Adrenal gland (tissue), 12 donors: ENCODE measurements around the gene LRRC10B. TPM values are rescaled to one million over a fixed set of nuclear protein-coding genes. Genes with fewer than 3 reads are reported as not detected.

Source experiments
- DNase-seq, 7 donors: peaks; one replicate each; pipeline ENCODE4 v3.0.0-alpha.2; 2019 to 2020
- H3K27ac ChIP-seq, 5 donors: fragments of 200-600 bp; sonication (generic) in 4 of 5; 1 replicate in 3 of 5; 2 replicates in 2 of 5; pipeline versions ENCODE4 v1.5.1 to v1.8.0; 2016 to 2020; ENCODE audit warnings: mild to moderate bottlenecking in 1 of 5
- H3K27me3 ChIP-seq: fragments of 200-600 bp; 2 replicates; pipeline ENCODE4 v1.8.0; 2021
- H3K36me3 ChIP-seq, 2 donors: fragments of 200-600 bp; replicated peaks in 1 of 2; 1 replicate in 1 of 2; 2 replicates in 1 of 2; pipeline versions ENCODE4 v1.5.1 to v1.8.0; 2018 to 2022
- H3K4me1 ChIP-seq, 2 donors: fragments of 200-600 bp; replicated peaks in 1 of 2; 1 replicate in 1 of 2; 2 replicates in 1 of 2; pipeline versions ENCODE4 v1.5.1 to v1.8.0; 2018 to 2021
- H3K4me3 ChIP-seq, 4 donors: fragments of 200-600 bp; sonication (generic) in 3 of 4; one replicate each; pipeline ENCODE4 v1.5.1; 2016 to 2018
- H3K9me3 ChIP-seq, 3 donors: fragments of 200-600 bp; sonication (generic) in 1 of 3; replicated peaks in 1 of 3; 1 replicate in 2 of 3; 2 replicates in 1 of 3; pipeline versions ENCODE4 v1.5.1 to v1.8.0; 2016 to 2021
- POLR2A ChIP-seq, 2 donors: fragments of 450-650 bp; IDR thresholded peaks; one replicate each; pipeline ENCODE4 v1.6.1; 2017; ENCODE audit warnings: antibody characterized with exemption in 2 of 2, mild to moderate bottlenecking in 2 of 2, moderate library complexity in 1 of 2
- WGBS, 4 donors: extraction: QIAGEN DNeasy Blood & Tissue Kit in 2 of 4; methylation state at CpG; one replicate each; pipeline versions ENCODE4 v1.1.5 to v1.1.7; 2013 to 2017; 5-methylcytosine and 5-hydroxymethylcytosine counted together
- intact Hi-C, 2 donors: fragments of 100-400 bp; cut with DNase I; formaldehyde crosslinking; loops; one replicate each; pipeline versions ENCODE4 v1.14.1 to v1.15.0; 2022 to 2023
- polyA plus RNA-seq, 3 donors: library from polyadenylated mRNA; stranded (reverse); fragments of 200-250 nt in 2 of 3; fragments of 350-450 nt in 1 of 3; fragmentation: Illumina TruSeq in 1 of 3; extraction: RNeasy Lipid Tissue Mini Kit (QIAGEN cat#74804) in 1 of 3; gene quantifications; one replicate each; pipeline ENCODE4 v1.2.3, GENCODE V29; 2013 to 2014
- total RNA-seq, 9 donors: library from RNA; depleted of rRNA in 4 of 9; stranded (reverse); fragments of >200 nt in 4 of 9; fragments of 120-200 nt in 1 of 9; fragmentation: NEBNext Ultra II Directional in 1 of 9; extraction: Animal tissue kit (Norgen Biotek cat#: 25700) in 1 of 9; gene quantifications; one replicate each; pipeline versions ENCODE4 v1.1.0 to v1.2.4, GENCODE V29; 2013 to 2023
- TF ChIP-seq, protein P1 (sequence below), 6 experiments: fragments of 450-650 bp in 4 of 6; fragments of 200-600 bp in 2 of 6; sonication (generic) in 1 of 6; IDR thresholded peaks; 1 replicate in 5 of 6; 2 replicates in 1 of 6; pipeline versions ENCODE4 v1.5.1 to v1.8.0; 2016 to 2021; ENCODE audit warnings: antibody characterized with exemption in 6 of 6, mild to moderate bottlenecking in 2 of 6, moderate library complexity in 1 of 6
- donor health status: healthy with polysubstance abuse.
- donor health status: Bipolar disorder and iron deficiency.
- donor health status: DM: yes; HTN: yes; CAD: no.
- donor health status: DM: no; HTN: no; CAD: no.
- donor health status: DM: no; HTN: no; CAD: no.
- donor health status: DM: yes; HTN: yes; CAD: no.

LRRC10B gene
- total and polyA plus RNA-seq, 12 donors = 0.06 to 2.6 (median 1.1) TPM; not detected in 3

DNA sequence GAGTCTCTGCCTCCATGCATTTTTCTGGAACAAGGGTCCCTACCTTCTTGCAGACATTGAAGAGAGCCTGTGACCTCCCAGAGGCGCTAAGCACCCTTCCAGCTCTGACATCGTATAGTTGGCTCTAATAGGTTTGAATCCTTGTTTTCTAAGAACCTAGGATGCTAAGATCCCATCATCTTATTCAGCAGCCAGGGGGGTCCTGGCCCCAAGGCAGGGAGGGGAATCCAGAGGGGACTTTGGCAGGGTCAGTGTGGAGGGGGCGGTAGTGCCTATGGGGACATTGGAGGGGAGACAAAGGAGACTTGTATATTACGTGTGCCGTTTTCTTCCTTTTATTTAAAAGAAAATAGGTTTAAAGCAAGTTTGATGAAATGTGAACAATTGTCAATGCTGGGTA is 3.4 kb upstream of the LRRC10B start:
- peaks cover 8 to 16% of the 10 kb centered on the region in 2 donors for H3K4me1 ChIP-seq
- TF ChIP-seq POLR2A (IDR thresholded peaks at IDR 0.05) = no peak
- TF ChIP-seq, protein P1, sequence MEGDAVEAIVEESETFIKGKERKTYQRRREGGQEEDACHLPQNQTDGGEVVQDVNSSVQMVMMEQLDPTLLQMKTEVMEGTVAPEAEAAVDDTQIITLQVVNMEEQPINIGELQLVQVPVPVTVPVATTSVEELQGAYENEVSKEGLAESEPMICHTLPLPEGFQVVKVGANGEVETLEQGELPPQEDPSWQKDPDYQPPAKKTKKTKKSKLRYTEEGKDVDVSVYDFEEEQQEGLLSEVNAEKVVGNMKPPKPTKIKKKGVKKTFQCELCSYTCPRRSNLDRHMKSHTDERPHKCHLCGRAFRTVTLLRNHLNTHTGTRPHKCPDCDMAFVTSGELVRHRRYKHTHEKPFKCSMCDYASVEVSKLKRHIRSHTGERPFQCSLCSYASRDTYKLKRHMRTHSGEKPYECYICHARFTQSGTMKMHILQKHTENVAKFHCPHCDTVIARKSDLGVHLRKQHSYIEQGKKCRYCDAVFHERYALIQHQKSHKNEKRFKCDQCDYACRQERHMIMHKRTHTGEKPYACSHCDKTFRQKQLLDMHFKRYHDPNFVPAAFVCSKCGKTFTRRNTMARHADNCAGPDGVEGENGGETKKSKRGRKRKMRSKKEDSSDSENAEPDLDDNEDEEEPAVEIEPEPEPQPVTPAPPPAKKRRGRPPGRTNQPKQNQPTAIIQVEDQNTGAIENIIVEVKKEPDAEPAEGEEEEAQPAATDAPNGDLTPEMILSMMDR (IDR thresholded peaks at IDR 0.05) = no peak
- H3K36me3 ChIP-seq = no peaks in the 10 kb centered on the region
- no peak for DNase-seq
- H3K9me3 ChIP-seq = no peaks in the 10 kb centered on the region
- no peak overlapping the region for H3K27ac ChIP-seq
- H3K27me3 ChIP-seq = peaks cover 18% of the 10 kb centered on the region
- intact Hi-C loops = no loop called here
- no peak overlapping the region for H3K4me3 ChIP-seq
- WGBS, 4 donors = 78 to 89% (median 82%) methylated on average over 5 of the region's 5 CpGs

DNA sequence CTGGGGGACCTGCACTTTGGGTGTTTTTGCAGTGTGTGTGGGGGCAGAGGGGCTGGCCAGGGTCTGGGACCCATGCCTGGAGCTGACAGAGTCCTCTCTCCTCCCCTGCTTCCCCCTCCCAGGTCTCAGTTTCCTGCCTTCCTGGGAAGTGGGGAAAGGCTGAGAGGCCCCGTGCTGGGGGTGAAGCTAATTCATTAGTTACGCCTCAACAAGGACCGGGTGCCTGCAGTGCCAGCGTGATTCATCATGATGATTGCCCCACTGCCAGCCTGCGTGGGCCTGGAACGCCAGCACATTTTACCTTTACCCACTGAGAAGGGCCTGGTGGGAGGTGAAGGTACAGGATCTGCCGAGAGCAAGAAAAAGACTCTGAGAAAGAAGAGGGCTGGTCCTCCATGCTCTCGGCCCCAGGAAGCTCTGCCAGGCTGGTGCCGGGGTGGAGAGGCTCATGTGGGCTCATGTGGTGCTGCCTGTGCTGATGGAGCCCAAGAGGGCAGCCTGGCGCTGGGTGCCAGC is 2.9 kb upstream of the LRRC10B start:
- no peak for DNase-seq
- intact Hi-C loops = no loop called here
- H3K9me3 ChIP-seq = no peaks in the 10 kb centered on the region
- TF ChIP-seq, protein P1 (IDR thresholded peaks at IDR 0.05) = no peak
- no peak for TF ChIP-seq POLR2A (IDR thresholded peaks at IDR 0.05)
- H3K4me3 ChIP-seq = no peak overlapping the region
- H3K36me3 ChIP-seq = no peaks in the 10 kb centered on the region
- no peak overlapping the region for H3K27ac ChIP-seq
- 67 to 79% (median 70%) methylated on average over 8 to 10 of the region's 10 CpGs for WGBS, 4 donors
- peaks cover 8 to 16% of the 10 kb centered on the region in 2 donors for H3K4me1 ChIP-seq
- H3K27me3 ChIP-seq = peaks cover 24% of the 10 kb centered on the region

DNA sequence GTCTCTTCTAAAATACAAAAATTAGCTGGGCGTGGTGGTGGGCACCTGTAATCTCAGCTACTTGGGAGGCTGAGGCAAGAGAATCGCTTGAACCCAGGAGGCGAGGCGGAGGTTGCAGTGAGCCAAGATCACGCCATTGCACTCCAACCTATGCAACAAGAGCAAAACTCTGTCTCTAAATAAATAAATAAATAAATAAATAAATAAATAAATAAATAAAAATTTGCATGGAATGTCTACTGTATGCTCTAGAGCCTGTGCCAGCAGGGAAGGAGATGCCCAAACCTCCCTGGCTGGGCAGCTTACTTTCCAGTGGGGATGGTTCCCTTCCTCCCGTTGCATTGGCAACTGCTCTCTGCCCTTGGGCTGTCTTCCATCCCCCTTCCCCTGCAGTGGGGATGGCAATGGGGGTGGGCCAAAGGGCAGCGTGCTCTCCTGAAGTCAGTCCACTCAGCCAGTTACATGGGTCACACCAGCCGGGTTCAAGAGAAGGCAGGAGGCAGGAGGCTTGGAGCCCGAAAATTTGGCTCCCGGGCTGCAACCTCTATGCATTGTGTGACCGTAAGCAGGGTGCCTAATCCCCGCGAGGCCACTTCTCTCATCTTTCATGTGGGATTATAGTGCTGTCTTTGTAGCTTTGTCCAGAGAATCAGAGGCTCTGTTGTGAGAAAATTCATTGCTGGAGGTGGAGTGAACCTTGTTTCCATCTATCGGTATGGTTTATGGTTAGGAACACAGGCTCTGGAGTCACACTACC is 1.4 kb upstream of the LRRC10B start:
- TF ChIP-seq, protein P1 (IDR thresholded peaks at IDR 0.05) = no peak
- TF ChIP-seq POLR2A (IDR thresholded peaks at IDR 0.05) = no peak
- Histone ChIP-seq H3K36me3 (no peaks in the 10 kb centered on the region), H3K9me3 (no peaks in the 10 kb centered on the region), H3K4me1 (peaks cover 8 to 16% of the 10 kb centered on the region in 2 donors), H3K27me3 (peaks cover 24% of the 10 kb centered on the region), H3K27ac (no peak overlapping the region), H3K4me3 (no peak overlapping the region)
- no peak for DNase-seq
- WGBS, 4 donors = 70 to 73% (median 71%) methylated on average over 13 to 14 of the region's 14 CpGs
- intact Hi-C loops = no loop called here

DNA sequence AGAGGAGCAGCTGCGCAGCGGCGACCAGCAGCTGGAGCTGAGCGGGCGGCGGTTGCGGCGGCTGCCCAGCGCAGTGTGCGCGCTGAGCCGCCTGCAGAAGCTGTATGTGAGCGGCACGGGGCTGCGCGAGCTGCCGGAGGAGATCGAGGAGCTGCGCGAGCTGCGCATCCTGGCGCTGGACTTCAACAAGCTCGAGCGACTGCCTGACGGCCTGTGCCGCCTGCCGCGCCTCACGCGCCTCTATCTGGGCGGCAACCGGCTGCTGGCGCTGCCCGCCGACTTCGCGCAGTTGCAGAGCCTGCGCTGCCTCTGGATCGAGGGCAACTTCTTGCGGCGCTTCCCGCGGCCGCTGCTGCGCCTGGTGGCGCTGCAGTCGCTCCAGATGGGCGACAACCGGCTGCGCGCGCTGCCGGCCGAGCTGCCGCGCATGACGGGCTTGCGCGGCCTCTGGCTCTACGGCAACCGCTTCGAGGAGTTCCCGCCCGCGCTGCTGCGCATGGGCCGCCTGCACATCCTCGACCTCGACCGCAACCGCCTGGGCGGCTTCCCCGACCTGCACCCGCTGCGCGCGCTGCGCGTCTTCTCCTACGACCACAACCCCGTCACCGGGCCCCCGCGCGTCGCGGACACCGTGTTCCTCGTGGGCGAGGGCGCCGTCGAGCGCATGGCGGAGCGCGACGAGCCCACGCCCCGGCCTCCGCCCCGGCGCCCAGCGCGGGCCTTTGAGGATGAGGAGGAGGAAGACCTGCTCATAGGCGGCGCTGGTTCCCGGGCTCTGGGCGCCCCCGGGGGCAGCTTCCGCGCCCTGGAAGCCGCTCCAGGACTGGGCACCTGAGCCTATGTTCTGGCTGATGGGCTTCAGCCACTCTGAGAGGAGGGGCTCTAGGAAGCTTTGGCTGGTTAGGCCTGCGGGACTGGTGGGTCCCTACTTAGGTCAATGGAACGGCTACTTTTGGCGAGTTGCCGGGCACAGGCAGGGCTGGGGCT is 787 bp downstream of the LRRC10B start:
- WGBS, 4 donors = 2 to 24% (median 8%) methylated on average over 14 to 117 of the region's 117 CpGs
- intact Hi-C loops = loop anchor here in 1 of 2 donors (5.0 kb wide), 1 partner anchor 32 kb away; no protein-coding TSS in a partner anchor
- no peaks in the 10 kb centered on the region for H3K36me3 ChIP-seq
- H3K27me3 ChIP-seq = peaks cover 24% of the 10 kb centered on the region
- H3K4me3 ChIP-seq = peak overlapping the region in 1 of 4 donors; percentile 18
- H3K27ac ChIP-seq = peak overlapping the region in 1 of 5 donors; percentile 69
- DNase-seq = peak; percentile 65 to 83 (median 77)
- no peaks in the 10 kb centered on the region for H3K9me3 ChIP-seq
- no peak for TF ChIP-seq POLR2A (IDR thresholded peaks at IDR 0.05)
- TF ChIP-seq, protein P1 (IDR thresholded peaks at IDR 0.05) = peak; percentile 30 to 64 (median 54)
- peaks cover 8 to 16% of the 10 kb centered on the region in 2 donors for H3K4me1 ChIP-seq
